Right atrium auricular region (tissue), 2 donors: ENCODE results near the gene WDFY3. TPM values are rescaled to one million over a fixed set of nuclear protein-coding genes. Genes with fewer than 3 reads are reported as not detected.

ENCODE experiments used
- DNase-seq: peaks from one replicate; pipeline ENCODE4 v3.0.0-alpha.2; 2019; ENCODE audit warnings: low spot score
- H3K27ac ChIP-seq, 2 donors: fragments of 200-600 bp; sonication (generic); 1 replicate in 1 of 2; 2 replicates in 1 of 2; pipeline ENCODE4 v1.5.1; 2016 to 2019
- H3K27me3 ChIP-seq, 2 donors: fragments of 200-600 bp; sonication (generic); one replicate each; pipeline versions ENCODE4 v1.5.1 to v1.6.0; 2017 to 2019
- H3K36me3 ChIP-seq: fragments of 200-600 bp; sonication (generic); one replicate; pipeline ENCODE4 v1.5.1; 2016
- H3K4me1 ChIP-seq, 2 donors: fragments of 200-600 bp; sonication (generic); one replicate each; pipeline versions ENCODE4 v1.5.1 to v1.6.0; 2017 to 2019
- H3K4me3 ChIP-seq, 2 donors: fragments of 200-600 bp; sonication (generic); 1 replicate in 1 of 2; 2 replicates in 1 of 2; pipeline ENCODE4 v1.5.1; 2017 to 2019; ENCODE audit warnings: mild to moderate bottlenecking in 1 of 2, moderate library complexity in 1 of 2
- H3K9me3 ChIP-seq, 2 donors: fragments of 200-600 bp; sonication (generic); one replicate each; pipeline ENCODE4 v1.5.1; 2019
- total RNA-seq, 2 donors: library from RNA; depleted of rRNA; stranded (reverse); fragments of >200 nt; gene quantifications; one replicate each; pipeline ENCODE4 v1.1.0, GENCODE V29; 2016
- TF ChIP-seq, protein P1 (sequence below), 2 donors: fragments of 200-600 bp; sonication (generic); IDR thresholded peaks; one replicate each; pipeline ENCODE4 v1.5.1; 2019; ENCODE audit warnings: antibody characterized with exemption in 2 of 2

The WDFY3 gene
- total RNA-seq, 2 donors from 2014 or later = 27.6 to 40.0 TPM

DNA sequence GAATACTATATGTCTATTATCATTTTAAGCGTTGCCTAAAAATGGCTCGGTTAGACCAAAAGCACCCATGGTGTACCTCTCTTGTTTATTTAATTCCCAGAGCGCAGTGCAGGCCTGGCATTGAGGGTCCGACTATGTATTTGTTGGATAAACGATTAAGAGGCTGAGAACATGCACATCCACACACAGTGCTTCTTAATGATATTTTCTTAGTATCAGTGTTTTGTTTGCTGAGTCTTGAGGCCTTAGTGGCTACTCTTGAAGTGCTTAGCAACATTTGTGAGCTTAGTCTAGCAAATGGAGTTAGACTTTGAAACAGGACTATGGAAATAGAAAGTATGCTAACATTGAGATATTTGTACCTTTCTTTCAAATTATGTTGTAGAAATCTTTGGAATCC, 339.8 kb downstream of the WDFY3 start:
- TF ChIP-seq, protein P1, sequence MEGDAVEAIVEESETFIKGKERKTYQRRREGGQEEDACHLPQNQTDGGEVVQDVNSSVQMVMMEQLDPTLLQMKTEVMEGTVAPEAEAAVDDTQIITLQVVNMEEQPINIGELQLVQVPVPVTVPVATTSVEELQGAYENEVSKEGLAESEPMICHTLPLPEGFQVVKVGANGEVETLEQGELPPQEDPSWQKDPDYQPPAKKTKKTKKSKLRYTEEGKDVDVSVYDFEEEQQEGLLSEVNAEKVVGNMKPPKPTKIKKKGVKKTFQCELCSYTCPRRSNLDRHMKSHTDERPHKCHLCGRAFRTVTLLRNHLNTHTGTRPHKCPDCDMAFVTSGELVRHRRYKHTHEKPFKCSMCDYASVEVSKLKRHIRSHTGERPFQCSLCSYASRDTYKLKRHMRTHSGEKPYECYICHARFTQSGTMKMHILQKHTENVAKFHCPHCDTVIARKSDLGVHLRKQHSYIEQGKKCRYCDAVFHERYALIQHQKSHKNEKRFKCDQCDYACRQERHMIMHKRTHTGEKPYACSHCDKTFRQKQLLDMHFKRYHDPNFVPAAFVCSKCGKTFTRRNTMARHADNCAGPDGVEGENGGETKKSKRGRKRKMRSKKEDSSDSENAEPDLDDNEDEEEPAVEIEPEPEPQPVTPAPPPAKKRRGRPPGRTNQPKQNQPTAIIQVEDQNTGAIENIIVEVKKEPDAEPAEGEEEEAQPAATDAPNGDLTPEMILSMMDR (IDR thresholded peaks at IDR 0.05) = no peak
- Histone ChIP-seq H3K36me3 (no peaks in the 10 kb centered on the region), H3K27me3 (no peaks in the 10 kb centered on the region), H3K4me1 (no peaks in the 10 kb centered on the region), H3K4me3 (no peak overlapping the region), H3K9me3 (no peaks in the 10 kb centered on the region), H3K27ac (no peak overlapping the region)
- no peak for DNase-seq

DNA sequence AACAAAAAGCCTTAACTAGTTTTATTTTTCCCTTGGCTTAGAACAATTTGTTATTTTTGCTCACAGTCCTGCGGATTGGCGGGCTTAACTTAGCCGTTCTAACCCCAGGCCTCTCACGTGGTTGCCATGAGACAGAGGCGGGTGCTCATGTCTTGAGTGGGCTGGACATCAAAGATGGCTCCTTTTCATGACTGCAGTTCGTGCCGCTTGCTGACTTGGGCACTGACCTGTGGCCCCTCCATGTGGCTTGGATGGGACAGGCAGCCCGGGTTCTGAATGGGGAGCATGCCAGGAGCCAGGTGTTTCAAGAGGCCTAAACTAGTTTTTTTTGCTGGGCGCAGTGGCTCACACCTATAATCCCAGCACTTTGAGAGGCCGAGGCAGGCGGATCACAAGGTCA, 342.8 kb downstream of the WDFY3 start:
- no peaks in the 10 kb centered on the region for H3K9me3 ChIP-seq
- DNase-seq = no peak
- no peak overlapping the region for H3K4me3 ChIP-seq
- H3K36me3 ChIP-seq = no peaks in the 10 kb centered on the region
- no peaks in the 10 kb centered on the region for H3K27me3 ChIP-seq
- H3K27ac ChIP-seq = no peak overlapping the region
- TF ChIP-seq, protein P1 (IDR thresholded peaks at IDR 0.05) = no peak
- no peaks in the 10 kb centered on the region for H3K4me1 ChIP-seq

DNA sequence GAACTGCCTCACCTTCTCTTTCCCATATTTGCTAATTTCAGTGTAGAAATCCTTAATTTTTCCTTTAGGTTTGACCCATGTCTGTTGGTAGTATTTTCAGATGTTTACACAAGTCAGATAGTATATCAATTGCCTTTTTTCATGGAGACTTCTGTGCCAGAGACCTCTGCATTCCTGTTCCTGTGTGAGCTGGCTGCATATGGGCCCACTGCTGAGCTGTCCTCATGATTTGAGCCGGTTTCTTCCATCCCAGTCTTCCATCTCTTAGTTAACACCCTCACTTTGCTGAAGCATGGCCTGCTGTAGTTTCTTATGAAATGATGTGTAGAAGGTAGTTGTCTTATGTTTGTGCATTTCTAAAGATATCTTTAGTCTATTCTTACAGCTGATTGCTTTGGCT, 343.5 kb downstream of the WDFY3 start:
- Histone ChIP-seq H3K36me3 (no peaks in the 10 kb centered on the region), H3K27me3 (no peaks in the 10 kb centered on the region), H3K4me1 (no peaks in the 10 kb centered on the region), H3K9me3 (no peaks in the 10 kb centered on the region), H3K4me3 (no peak overlapping the region), H3K27ac (no peak overlapping the region)
- TF ChIP-seq, protein P1 (IDR thresholded peaks at IDR 0.05) = no peak
- DNase-seq = no peak
